Measurements from ENCODE around the gene CEP250.

- TF ChIP-seq EZH2 (IDR thresholded peaks at IDR 0.05; ENCODE audit: insufficient read depth, poor library complexity, severe bottlenecking) (no peak), EZH2phosphoT487 (IDR thresholded peaks at IDR 0.05; ENCODE audit: insufficient read depth, low read depth) (no peak)
Measured at GRCh38 chr20:35497780-35498189, 42.4 kb downstream of the CEP250 start.

Data from GM23248 (cell line).